ENCODE results near the gene NOTCH2. TPM values are rescaled to one million over a fixed set of nuclear protein-coding genes. Genes with fewer than 3 reads are reported as not detected.

The NOTCH2 gene
- total RNA-seq, 1 donor, result 330 TPM

DNA sequence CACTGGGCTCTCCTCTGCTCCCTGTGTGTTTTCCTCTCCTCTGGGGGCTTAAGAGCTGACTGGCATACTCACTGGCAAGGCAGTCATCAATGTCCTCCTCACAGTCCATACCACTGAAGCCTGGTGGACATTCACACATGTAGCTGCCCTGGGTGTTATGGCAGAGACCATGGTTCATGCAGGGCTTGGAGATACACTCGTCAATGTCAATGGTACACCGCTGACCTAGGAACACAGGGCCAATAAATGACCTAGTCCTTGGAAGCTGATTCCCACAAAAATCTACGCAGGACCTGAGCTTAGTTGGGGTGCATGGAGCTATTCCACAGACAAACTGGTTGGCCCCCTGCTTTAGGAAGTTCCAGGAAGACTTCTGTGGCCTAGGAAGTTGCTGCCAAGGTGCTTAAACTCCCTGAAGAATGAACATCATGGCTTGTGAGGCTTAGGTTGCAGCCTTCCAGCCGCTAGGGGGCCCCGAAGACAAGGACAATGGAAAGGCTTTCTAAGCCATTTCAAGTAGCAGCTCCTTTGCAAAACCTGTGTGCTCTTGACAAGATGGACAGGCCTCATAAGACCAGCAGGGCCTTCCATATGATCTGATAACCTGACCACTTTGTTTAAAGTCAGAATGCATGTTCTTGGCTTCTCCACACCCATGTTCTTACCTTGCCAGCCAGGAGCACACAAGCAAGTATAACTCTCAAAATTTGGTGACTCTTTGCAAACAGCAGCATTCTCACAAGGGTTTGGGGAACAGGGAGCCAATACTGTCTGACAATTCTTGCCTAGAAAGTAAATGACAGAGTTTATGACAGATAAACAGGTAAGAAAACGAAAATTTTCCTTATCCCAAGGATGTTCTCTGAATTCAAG, 120.9 kb downstream of the NOTCH2 start:
- DNase-seq (ENCODE audit: insufficient read length, low spot score, missing footprints), result peak; percentile 35
- Histone ChIP-seq H3K9me3 (ENCODE audit: low read depth, low read length) (no peaks in the 10 kb centered on the region), H3K27me3 (ENCODE audit: insufficient read depth, low read length) (no peaks in the 10 kb centered on the region), H3K4me3 (ENCODE audit: insufficient read depth, low read length) (no peak overlapping the region), H4K20me1 (ENCODE audit: insufficient read depth, low read length) (peaks cover 3% of the 10 kb centered on the region), H3K79me2 (ENCODE audit: insufficient read depth, low read length) (peaks cover 48% of the 10 kb centered on the region), H3K36me3 (ENCODE audit: insufficient read depth, low read length) (peaks cover 55% of the 10 kb centered on the region), H3K4me2 (ENCODE audit: insufficient read depth, low read length) (no peak overlapping the region), H3K27ac (ENCODE audit: low read depth, low read length) (peak overlapping the region; percentile 77), H3K4me1 (ENCODE audit: insufficient read depth, low read length) (peaks cover 28% of the 10 kb centered on the region), H2AFZ (ENCODE audit: low read length) (no peak overlapping the region)
- TF ChIP-seq, protein P1, sequence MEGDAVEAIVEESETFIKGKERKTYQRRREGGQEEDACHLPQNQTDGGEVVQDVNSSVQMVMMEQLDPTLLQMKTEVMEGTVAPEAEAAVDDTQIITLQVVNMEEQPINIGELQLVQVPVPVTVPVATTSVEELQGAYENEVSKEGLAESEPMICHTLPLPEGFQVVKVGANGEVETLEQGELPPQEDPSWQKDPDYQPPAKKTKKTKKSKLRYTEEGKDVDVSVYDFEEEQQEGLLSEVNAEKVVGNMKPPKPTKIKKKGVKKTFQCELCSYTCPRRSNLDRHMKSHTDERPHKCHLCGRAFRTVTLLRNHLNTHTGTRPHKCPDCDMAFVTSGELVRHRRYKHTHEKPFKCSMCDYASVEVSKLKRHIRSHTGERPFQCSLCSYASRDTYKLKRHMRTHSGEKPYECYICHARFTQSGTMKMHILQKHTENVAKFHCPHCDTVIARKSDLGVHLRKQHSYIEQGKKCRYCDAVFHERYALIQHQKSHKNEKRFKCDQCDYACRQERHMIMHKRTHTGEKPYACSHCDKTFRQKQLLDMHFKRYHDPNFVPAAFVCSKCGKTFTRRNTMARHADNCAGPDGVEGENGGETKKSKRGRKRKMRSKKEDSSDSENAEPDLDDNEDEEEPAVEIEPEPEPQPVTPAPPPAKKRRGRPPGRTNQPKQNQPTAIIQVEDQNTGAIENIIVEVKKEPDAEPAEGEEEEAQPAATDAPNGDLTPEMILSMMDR (IDR thresholded peaks at IDR 0.05; ENCODE audit: extremely low read depth, low read depth, low read length), result peak; percentile 95

DNA sequence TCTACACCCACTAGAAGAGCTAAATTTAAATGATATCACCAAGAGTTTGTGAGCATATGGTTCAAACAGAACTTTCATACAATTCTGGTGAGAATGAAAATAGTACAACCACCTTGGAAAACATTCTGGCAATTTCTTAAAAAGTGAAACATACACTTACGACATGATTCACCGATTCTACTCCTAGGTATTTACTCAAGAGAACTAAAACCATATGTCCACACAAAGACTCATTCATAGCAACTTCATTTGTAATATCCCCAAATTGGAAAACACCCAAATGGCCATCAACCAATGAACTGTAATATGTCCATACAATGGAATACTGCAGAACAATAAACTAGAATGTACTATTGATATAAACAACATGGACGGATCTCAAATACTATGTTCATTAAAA, 122.0 kb downstream of the NOTCH2 start:
- TF ChIP-seq, protein P1 (IDR thresholded peaks at IDR 0.05; ENCODE audit: extremely low read depth, low read depth, low read length), result no peak
- H3K4me1 ChIP-seq (ENCODE audit: insufficient read depth, low read length), result peaks cover 33% of the 10 kb centered on the region
- H2AFZ ChIP-seq (ENCODE audit: low read length), result no peak overlapping the region
- H3K4me2 ChIP-seq (ENCODE audit: insufficient read depth, low read length), result peak overlapping the region; percentile 72
- peak overlapping the region; percentile 4 for H3K4me3 ChIP-seq (ENCODE audit: insufficient read depth, low read length)
- no peaks in the 10 kb centered on the region for H3K27me3 ChIP-seq (ENCODE audit: insufficient read depth, low read length)
- no peak for DNase-seq (ENCODE audit: insufficient read length, low spot score, missing footprints)
- peaks cover 52% of the 10 kb centered on the region for H3K79me2 ChIP-seq (ENCODE audit: insufficient read depth, low read length)
- H3K9me3 ChIP-seq (ENCODE audit: low read depth, low read length), result no peaks in the 10 kb centered on the region
- H4K20me1 ChIP-seq (ENCODE audit: insufficient read depth, low read length), result peaks cover 3% of the 10 kb centered on the region
- H3K36me3 ChIP-seq (ENCODE audit: insufficient read depth, low read length), result peaks cover 46% of the 10 kb centered on the region
- H3K27ac ChIP-seq (ENCODE audit: low read depth, low read length), result peak overlapping the region; percentile 77

- Histone ChIP-seq H2AFZ (ENCODE audit: low read length) (no peak overlapping the region), H3K79me2 (ENCODE audit: insufficient read depth, low read length) (peaks cover 59% of the 10 kb centered on the region), H3K4me1 (ENCODE audit: insufficient read depth, low read length) (peaks cover 33% of the 10 kb centered on the region), H3K36me3 (ENCODE audit: insufficient read depth, low read length) (peaks cover 45% of the 10 kb centered on the region), H3K4me3 (ENCODE audit: insufficient read depth, low read length) (no peak overlapping the region), H3K27me3 (ENCODE audit: insufficient read depth, low read length) (no peaks in the 10 kb centered on the region), H3K4me2 (ENCODE audit: insufficient read depth, low read length) (peak overlapping the region; percentile 72), H3K9me3 (ENCODE audit: low read depth, low read length) (no peaks in the 10 kb centered on the region), H4K20me1 (ENCODE audit: insufficient read depth, low read length) (peaks cover 3% of the 10 kb centered on the region), H3K27ac (ENCODE audit: low read depth, low read length) (peak overlapping the region; percentile 77)
- DNase-seq (ENCODE audit: insufficient read length, low spot score, missing footprints), result no peak
- TF ChIP-seq, protein P1 (IDR thresholded peaks at IDR 0.05; ENCODE audit: extremely low read depth, low read depth, low read length), result no peak
Measured at GRCh38 chr1:119946724-119947123, 122.7 kb downstream of the NOTCH2 start.

- Histone ChIP-seq H3K79me2 (ENCODE audit: insufficient read depth, low read length) (peaks cover 75% of the 10 kb centered on the region), H3K4me2 (ENCODE audit: insufficient read depth, low read length) (no peak overlapping the region), H3K27ac (ENCODE audit: low read depth, low read length) (no peak overlapping the region), H3K27me3 (ENCODE audit: insufficient read depth, low read length) (no peaks in the 10 kb centered on the region), H3K4me3 (ENCODE audit: insufficient read depth, low read length) (no peak overlapping the region), H2AFZ (ENCODE audit: low read length) (no peak overlapping the region), H3K9me3 (ENCODE audit: low read depth, low read length) (no peaks in the 10 kb centered on the region), H3K36me3 (ENCODE audit: insufficient read depth, low read length) (peaks cover 48% of the 10 kb centered on the region), H4K20me1 (ENCODE audit: insufficient read depth, low read length) (peaks cover 4% of the 10 kb centered on the region), H3K4me1 (ENCODE audit: insufficient read depth, low read length) (peaks cover 27% of the 10 kb centered on the region)
- TF ChIP-seq, protein P1 (IDR thresholded peaks at IDR 0.05; ENCODE audit: extremely low read depth, low read depth, low read length), result no peak
- DNase-seq (ENCODE audit: insufficient read length, low spot score, missing footprints), result peak; percentile 43
Measured at GRCh38 chr1:119943216-119943615, 126.2 kb downstream of the NOTCH2 start.

All from osteoblast (primary cell).